GM21717 (cell line): ENCODE measurements around the gene SEMA4A.

ENCODE experiments used
- ATAC-seq: cut with Tn5 transposase; IDR thresholded peaks from one replicate; pipeline ENCODE4 v1.9.1; 2021; ENCODE audit warnings: mild to moderate bottlenecking, moderate library complexity; ENCODE audit not compliant: unreplicated experiment

The SEMA4A gene

GRCh38 chr1:156225677-156226014 is 72.3 kb downstream of the SEMA4A start:
- peak; percentile 2 for ATAC-seq

- peak; percentile 54 for ATAC-seq
Observed at GRCh38 chr1:156226116-156226538, 72.7 kb downstream of the SEMA4A start.

GRCh38 chr1:156226782-156227181 is 73.4 kb downstream of the SEMA4A start:
- ATAC-seq: peak; percentile 4
